Activated naive CD8-positive, alpha-beta T cell treated with anti-CD3 and anti-CD28 coated beads, Interleukin-2, amount 10 ng/mL, durations not matched to agents 7 days and 5 days (primary cell): ENCODE results near the gene ILK. TPM values are rescaled to one million over a fixed set of nuclear protein-coding genes. Genes with fewer than 3 reads are reported as not detected.

Experiments
- ATAC-seq: fragments of 150-1000 bp; cut with Tn5 transposase; one replicate; pipeline ENCODE4 v1.10.0; 2021; ENCODE audit warnings: low read depth, moderate library complexity
- POLR2A ChIA-PET: fragments of 350-600 bp; sonication (Branson Sonifier 250); formaldehyde crosslinking; loops from one replicate; lab custom pipeline; 2021; ENCODE audit warnings: antibody characterized with exemption; lab: Charles Lee
- DNase-seq: peaks from one replicate; pipeline ENCODE4 v3.0.0; 2021
- H3K27ac Mint-ChIP-seq: one replicate; pipeline ENCODE4 v1.8.0; 2022; ENCODE audit warnings: mild to moderate bottlenecking, mixed read lengths
- H3K27me3 Mint-ChIP-seq: one replicate; pipeline ENCODE4 v1.8.0; 2022; ENCODE audit warnings: mild to moderate bottlenecking, moderate library complexity, mixed read lengths
- H3K36me3 Mint-ChIP-seq: one replicate; pipeline ENCODE4 v1.8.0; 2021; ENCODE audit warnings: mild to moderate bottlenecking, mixed read lengths
- H3K4me1 Mint-ChIP-seq: one replicate; pipeline ENCODE4 v1.8.0; 2021; ENCODE audit warnings: mixed read lengths
- H3K4me3 Mint-ChIP-seq: one replicate; pipeline ENCODE4 v1.8.0; 2022; ENCODE audit warnings: mild to moderate bottlenecking, moderate library complexity, mixed read lengths
- H3K9me3 Mint-ChIP-seq: one replicate; pipeline ENCODE4 v1.8.0; 2021; ENCODE audit warnings: mixed read lengths
- total RNA-seq, 2 experiments: library from RNA; stranded (reverse); gene quantifications; one replicate each; pipeline ENCODE4 v1.2.3, GENCODE V29; 2021

Gene ILK
- total RNA-seq, 2 experiments from 2014 or later: 195 to 207 TPM

GRCh38 chr11:6604790-6605189, 1.2 kb downstream of the ILK start:
- POLR2A ChIA-PET: interaction anchor here (0.8 to 9.4 kb wide), 10 partner anchors 15 to 215 kb away, joined by 3 to 95 read pairs (median 4); partner anchors contain the start of genes MRPL17, SMPD1 and TPP1
- no peak overlapping the region for H3K27ac Mint-ChIP-seq
- H3K4me1 Mint-ChIP-seq: peaks cover 35% of the 10 kb centered on the region
- DNase-seq (no peak), ATAC-seq (no peak)
- no peaks in the 10 kb centered on the region for H3K27me3 Mint-ChIP-seq
- H3K36me3 Mint-ChIP-seq: peaks cover 21% of the 10 kb centered on the region
- no peak overlapping the region for H3K4me3 Mint-ChIP-seq
- no peaks in the 10 kb centered on the region for H3K9me3 Mint-ChIP-seq

- peaks cover 26% of the 10 kb centered on the region for H3K36me3 Mint-ChIP-seq
- peaks cover 45% of the 10 kb centered on the region for H3K4me1 Mint-ChIP-seq
- POLR2A ChIA-PET: interaction anchor here (0.9 to 9.4 kb wide), 5 partner anchors 14 to 204 kb away, joined by 3 to 95 read pairs (median 3); partner anchors contain the start of gene TPP1
- H3K27me3 Mint-ChIP-seq: no peaks in the 10 kb centered on the region
- H3K9me3 Mint-ChIP-seq: no peaks in the 10 kb centered on the region
- H3K4me3 Mint-ChIP-seq: no peak overlapping the region
- DNase-seq (peak; percentile 79), ATAC-seq (peak; percentile 19)
- H3K27ac Mint-ChIP-seq: no peak overlapping the region
Observed at GRCh38 chr11:6606471-6607189, 3.1 kb downstream of the ILK start.

GRCh38 chr11:6607190-6607795, 3.7 kb downstream of the ILK start:
- POLR2A ChIA-PET: interaction anchor here (0.9 to 9.4 kb wide), 6 partner anchors 13 to 204 kb away, joined by 3 to 95 read pairs (median 3); partner anchors contain the start of gene TPP1
- H3K4me1 Mint-ChIP-seq: peaks cover 41% of the 10 kb centered on the region
- DNase-seq (no peak), ATAC-seq (no peak)
- no peak overlapping the region for H3K27ac Mint-ChIP-seq
- H3K9me3 Mint-ChIP-seq: no peaks in the 10 kb centered on the region
- H3K36me3 Mint-ChIP-seq: peaks cover 25% of the 10 kb centered on the region
- peak overlapping the region; percentile 44 for H3K4me3 Mint-ChIP-seq
- no peaks in the 10 kb centered on the region for H3K27me3 Mint-ChIP-seq

- DNase-seq: no peak
- ATAC-seq: no peak
- no peak overlapping the region for H3K27ac Mint-ChIP-seq
- H3K36me3 Mint-ChIP-seq: peaks cover 25% of the 10 kb centered on the region
- H3K9me3 Mint-ChIP-seq: no peaks in the 10 kb centered on the region
- POLR2A ChIA-PET: interaction anchor here (1.0 to 9.4 kb wide), 3 partner anchors 12 to 83 kb away, joined by 3 to 95 read pairs (median 3); partner anchors contain the start of gene TPP1
- peak overlapping the region; percentile 44 for H3K4me3 Mint-ChIP-seq
- H3K4me1 Mint-ChIP-seq: peaks cover 38% of the 10 kb centered on the region
- H3K27me3 Mint-ChIP-seq: no peaks in the 10 kb centered on the region
Observed at GRCh38 chr11:6608011-6608410, 4.4 kb downstream of the ILK start.

- Mint-ChIP-seq H3K4me3 (no peak overlapping the region), H3K27ac (peak overlapping the region; percentile 55), H3K9me3 (no peaks in the 10 kb centered on the region), H3K4me1 (peaks cover 38% of the 10 kb centered on the region), H3K27me3 (no peaks in the 10 kb centered on the region), H3K36me3 (peaks cover 25% of the 10 kb centered on the region)
- ATAC-seq (no peak), DNase-seq (no peak)
- POLR2A ChIA-PET: interaction anchor here (9.4 kb wide), 1 partner anchor 11 kb away, joined by 95 read pairs; the partner anchor contains the start of gene TPP1
Observed at GRCh38 chr11:6608726-6609501, 5.3 kb downstream of the ILK start.

GRCh38 chr11:6609502-6610015, 6.0 kb downstream of the ILK start:
- DNase-seq: no peak
- POLR2A ChIA-PET: interaction anchor here (9.4 kb wide), 1 partner anchor 11 kb away, joined by 95 read pairs; the partner anchor contains the start of gene TPP1
- H3K27me3 Mint-ChIP-seq: no peaks in the 10 kb centered on the region
- peaks cover 38% of the 10 kb centered on the region for H3K4me1 Mint-ChIP-seq
- H3K27ac Mint-ChIP-seq: peak overlapping the region; percentile 61
- H3K36me3 Mint-ChIP-seq: peaks cover 26% of the 10 kb centered on the region
- peak overlapping the region; percentile 15 for H3K4me3 Mint-ChIP-seq
- ATAC-seq: no peak
- H3K9me3 Mint-ChIP-seq: no peaks in the 10 kb centered on the region

- no peaks in the 10 kb centered on the region for H3K27me3 Mint-ChIP-seq
- no peaks in the 10 kb centered on the region for H3K9me3 Mint-ChIP-seq
- POLR2A ChIA-PET: interaction anchor here (1.7 to 9.4 kb wide), 4 partner anchors 10 to 220 kb away, joined by 5 to 95 read pairs (median 20); partner anchors contain the start of genes SMPD1 and TPP1
- peak; percentile 30 for DNase-seq
- peak overlapping the region; percentile 93 for H3K27ac Mint-ChIP-seq
- peaks cover 33% of the 10 kb centered on the region for H3K36me3 Mint-ChIP-seq
- H3K4me3 Mint-ChIP-seq: peak overlapping the region; percentile 94
- peaks cover 38% of the 10 kb centered on the region for H3K4me1 Mint-ChIP-seq
- ATAC-seq: no peak
Observed at GRCh38 chr11:6610591-6610990, 7.0 kb downstream of the ILK start.

GRCh38 chr11:6611092-6611962, 7.8 kb downstream of the ILK start:
- Mint-ChIP-seq H3K27ac (peak overlapping the region; percentile 93), H3K4me3 (peak overlapping the region; percentile 94), H3K4me1 (peaks cover 35% of the 10 kb centered on the region), H3K9me3 (no peaks in the 10 kb centered on the region), H3K27me3 (no peaks in the 10 kb centered on the region), H3K36me3 (peaks cover 35% of the 10 kb centered on the region)
- DNase-seq (peak; percentile 24), ATAC-seq (peak; percentile 25)
- POLR2A ChIA-PET: interaction anchor here (0.6 to 9.4 kb wide), 19 partner anchors 9 to 233 kb away, joined by 3 to 95 read pairs (median 5); partner anchors contain the start of genes ARFIP2, MRPL17, SMPD1 and TIMM10B

DNA sequence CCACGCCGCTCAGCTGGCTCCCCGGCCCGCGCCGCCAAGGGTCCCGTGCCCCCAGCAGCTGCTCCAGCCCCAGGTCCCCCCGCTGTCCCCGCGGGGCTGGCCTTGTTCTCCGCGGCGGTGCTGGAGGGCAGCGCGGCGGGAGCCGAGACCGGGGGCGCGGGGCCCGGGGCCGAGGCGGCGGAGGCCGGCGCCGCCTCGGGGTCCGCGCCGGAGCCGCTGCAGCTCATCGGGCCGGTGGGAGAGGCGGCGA, 8.3 kb downstream of the ILK start:
- ATAC-seq (no peak), DNase-seq (no peak)
- Mint-ChIP-seq H3K4me1 (peaks cover 32% of the 10 kb centered on the region), H3K36me3 (peaks cover 33% of the 10 kb centered on the region), H3K27me3 (no peaks in the 10 kb centered on the region), H3K27ac (peak overlapping the region; percentile 93), H3K9me3 (no peaks in the 10 kb centered on the region), H3K4me3 (peak overlapping the region; percentile 94)
- POLR2A ChIA-PET: interaction anchor here (0.6 to 9.4 kb wide), 19 partner anchors 8 to 234 kb away, joined by 3 to 95 read pairs (median 5); partner anchors contain the start of genes ARFIP2, MRPL17, SMPD1 and TIMM10B

GRCh38 chr11:6612213-6613041, 8.9 kb downstream of the ILK start, which contains the start of gene TAF10:
Gene TAF10 (minus strand): TSS chr11:6612216. CDS start chr11:6612189, 27 bp downstream.
- Mint-ChIP-seq H3K4me3 (peak within 1 kb of the TSS; percentile 94), H3K36me3 (peaks cover 33% of the 10 kb centered on the region)

GRCh38 chr11:6613496-6613895, 9.9 kb downstream of the ILK start:
- no peaks in the 10 kb centered on the region for H3K9me3 Mint-ChIP-seq
- DNase-seq (no peak), ATAC-seq (no peak)
- H3K36me3 Mint-ChIP-seq: peaks cover 33% of the 10 kb centered on the region
- POLR2A ChIA-PET: interaction anchor here (0.9 to 2.8 kb wide), 6 partner anchors 11 to 132 kb away, joined by 5 to 22 read pairs (median 13); partner anchors contain the start of genes ARFIP2 and TIMM10B
- H3K4me3 Mint-ChIP-seq: no peak overlapping the region
- H3K27ac Mint-ChIP-seq: no peak overlapping the region
- peaks cover 24% of the 10 kb centered on the region for H3K4me1 Mint-ChIP-seq
- H3K27me3 Mint-ChIP-seq: no peaks in the 10 kb centered on the region

More at GRCh38 chr11:6612213-6613041, 8.9 kb downstream of the ILK start, which contains the start of gene TAF10:
- Mint-ChIP-seq H3K9me3 (no peaks in the 10 kb centered on the region), H3K4me1 (peaks cover 30% of the 10 kb centered on the region), H3K27ac (peak within 1 kb of the TSS; percentile 93), H3K27me3 (no peaks in the 10 kb centered on the region)
- POLR2A ChIA-PET: interaction anchor here (0.6 to 9.4 kb wide), 22 partner anchors 8 to 234 kb away, joined by 3 to 95 read pairs (median 5); partner anchors contain the start of genes ARFIP2, MRPL17, SMPD1 and TIMM10B
- peak; percentile 96 for DNase-seq
- ATAC-seq: peak; percentile 94
